ENCODE results near the gene RABEP2.

- TF ChIP-seq POLR2A (IDR thresholded peaks at IDR 0.05; ENCODE audit: low read length) (no peak), GATA1 (IDR thresholded peaks at IDR 0.05; ENCODE audit: low read depth, low read length) (no peak)
Observed at GRCh38 chr16:28905800-28906372, 19.2 kb downstream of the RABEP2 start.

Data from erythroblast (primary cell).